AG20443 (cell line): Measurements from ENCODE around the gene CACNB2.
"Not testable (repeated sequence)": the region's sequence is repeated elsewhere in the genome, so short reads cannot be mapped to it uniquely, and the experiment has no call there.

Experiments
- DNase-seq: peaks from one replicate; pipeline ENCODE4 v3.0.0; 2012; ENCODE audit warnings: low spot score, mixed read lengths

The CACNB2 gene

GRCh38 chr10:18401416-18402195 is 261.4 kb downstream of the CACNB2 start:
- no peak for DNase-seq

- DNase-seq = no peak
Measured at GRCh38 chr10:18402853-18403252, 262.6 kb downstream of the CACNB2 start.

GRCh38 chr10:18404530-18404929 is 264.3 kb downstream of the CACNB2 start:
- DNase-seq = no peak

GRCh38 chr10:18406136-18406535 is 265.9 kb downstream of the CACNB2 start:
- no peak for DNase-seq

GRCh38 chr10:18409599-18410397 is 269.6 kb downstream of the CACNB2 start:
- no peak for DNase-seq

GRCh38 chr10:18414061-18414460 is 273.8 kb downstream of the CACNB2 start:
- DNase-seq = no peak

GRCh38 chr10:18417950-18418527 is 277.8 kb downstream of the CACNB2 start:
- DNase-seq = no peak

GRCh38 chr10:18418541-18419215 is 278.5 kb downstream of the CACNB2 start:
- DNase-seq = no peak

GRCh38 chr10:18419945-18420344 is 279.7 kb downstream of the CACNB2 start:
- no peak for DNase-seq

GRCh38 chr10:18421726-18422293 is 281.6 kb downstream of the CACNB2 start:
- DNase-seq = no peak

GRCh38 chr10:18423058-18423637 is 282.9 kb downstream of the CACNB2 start:
- no peak for DNase-seq

GRCh38 chr10:18424200-18424599 is 284.0 kb downstream of the CACNB2 start:
- no peak for DNase-seq

GRCh38 chr10:18429335-18429734 is 289.1 kb downstream of the CACNB2 start:
- no peak for DNase-seq

- DNase-seq = no peak
Measured at GRCh38 chr10:18436902-18437301, 296.7 kb downstream of the CACNB2 start.

- no peak for DNase-seq
Measured at GRCh38 chr10:18437486-18437885, 297.3 kb downstream of the CACNB2 start.

GRCh38 chr10:18438361-18439126 is 298.3 kb downstream of the CACNB2 start:
- no peak for DNase-seq

- DNase-seq = no peak
Measured at GRCh38 chr10:18439601-18440000, 299.4 kb downstream of the CACNB2 start.

GRCh38 chr10:18445635-18446034 is 305.4 kb downstream of the CACNB2 start:
- DNase-seq = not testable (repeated sequence)

GRCh38 chr10:18446205-18446604 is 306.0 kb downstream of the CACNB2 start:
- no peak for DNase-seq

GRCh38 chr10:18449611-18450026 is 309.4 kb downstream of the CACNB2 start:
- DNase-seq = no peak

GRCh38 chr10:18450298-18450697 is 310.1 kb downstream of the CACNB2 start:
- DNase-seq = no peak
